T-helper 17 cell (primary cell): ENCODE results near the gene ADARB1. TPM values are rescaled to one million over a fixed set of nuclear protein-coding genes. Genes with fewer than 3 reads are reported as not detected.
A peak's percentile ranks its signal among the peaks of the same experiment; 100 is the strongest.

Experiments
- ATAC-seq: fragments of 150-1000 bp; cut with Tn5 transposase; 2 replicates; pipeline ENCODE4 v1.10.0; 2021; ENCODE audit warnings: mild to moderate bottlenecking, moderate library complexity
- DNase-seq, 3 donors: peaks; one replicate each; pipeline versions ENCODE4 v3.0.0 to v3.0.0-alpha.2; 2020 to 2021
- H3K9me3 ChIP-seq: one replicate; pipeline ENCODE4 v1.7.0; 2013; ENCODE audit warnings: low read length, mild to moderate bottlenecking; ENCODE audit not compliant: control insufficient read depth, poor library complexity, severe bottlenecking
- H3K27ac Mint-ChIP-seq: one replicate; pipeline ENCODE4 v1.8.0; 2022; ENCODE audit warnings: mild to moderate bottlenecking, moderate library complexity, mixed read lengths
- H3K27me3 Mint-ChIP-seq: one replicate; pipeline ENCODE4 v1.8.0; 2022; ENCODE audit warnings: mixed read lengths
- H3K36me3 Mint-ChIP-seq: one replicate; pipeline ENCODE4 v1.8.0; 2022; ENCODE audit warnings: low read depth, mixed read lengths
- H3K4me1 Mint-ChIP-seq: one replicate; pipeline ENCODE4 v1.8.0; 2022; ENCODE audit warnings: mild to moderate bottlenecking, mixed read lengths
- H3K4me3 Mint-ChIP-seq: one replicate; pipeline ENCODE4 v1.8.0; 2022; ENCODE audit warnings: mild to moderate bottlenecking, moderate library complexity, mixed read lengths
- total RNA-seq, 4 donors: library from RNA in 2 of 4; stranded (reverse) in 2 of 4; gene quantifications; one replicate each; pipeline ENCODE4 v1.2.3 and lab custom pipeline; 2022 to 2026

The ADARB1 gene
- total RNA-seq, 2 donors from 2014 or later = 28.4 to 37.0 TPM

GRCh38 chr21:45215213-45215612 lies 140.8 kb downstream of the ADARB1 start:
- DNase-seq (no peak), ATAC-seq (no peak)
- Mint-ChIP-seq H3K4me3 (no peak overlapping the region), H3K27ac (no peak overlapping the region), H3K36me3 (peaks cover 12% of the 10 kb centered on the region), H3K4me1 (peaks cover 8% of the 10 kb centered on the region), H3K27me3 (no peaks in the 10 kb centered on the region)
- H3K9me3 ChIP-seq = no peaks in the 10 kb centered on the region

- ATAC-seq (no peak), DNase-seq (no peak)
- no peak overlapping the region for H3K4me3 Mint-ChIP-seq
- H3K4me1 Mint-ChIP-seq = peaks cover 6% of the 10 kb centered on the region
- H3K27ac Mint-ChIP-seq = no peak overlapping the region
- H3K27me3 Mint-ChIP-seq = no peaks in the 10 kb centered on the region
- peaks cover 12% of the 10 kb centered on the region for H3K36me3 Mint-ChIP-seq
- H3K9me3 ChIP-seq = no peaks in the 10 kb centered on the region
Measured at GRCh38 chr21:45217010-45217409, 142.6 kb downstream of the ADARB1 start.

DNA sequence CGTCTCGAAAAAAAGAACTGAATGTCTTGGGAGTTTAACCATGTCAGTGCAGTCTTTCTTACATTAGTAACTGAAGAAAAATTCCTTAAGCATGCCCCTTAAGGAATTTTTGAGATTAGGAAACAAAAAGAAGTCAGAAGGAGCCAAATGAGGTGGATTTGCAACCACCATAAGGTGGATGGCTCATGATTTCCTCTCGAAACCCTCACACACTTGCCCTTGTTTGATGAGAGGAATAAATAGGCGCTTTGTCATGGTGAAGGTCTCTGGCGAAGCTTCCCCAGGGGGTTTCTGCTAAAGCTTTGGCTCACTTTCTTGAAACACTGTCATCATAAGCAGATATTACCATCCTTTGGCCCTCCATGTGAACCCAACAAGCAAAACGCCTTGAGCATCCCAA lies 145.1 kb downstream of the ADARB1 start:
- Mint-ChIP-seq H3K4me3 (no peak overlapping the region), H3K27me3 (no peaks in the 10 kb centered on the region), H3K36me3 (peaks cover 12% of the 10 kb centered on the region), H3K4me1 (peaks cover 10% of the 10 kb centered on the region), H3K27ac (peak overlapping the region; percentile 27)
- DNase-seq = no peak
- H3K9me3 ChIP-seq = no peaks in the 10 kb centered on the region
- ATAC-seq = no peak

DNA sequence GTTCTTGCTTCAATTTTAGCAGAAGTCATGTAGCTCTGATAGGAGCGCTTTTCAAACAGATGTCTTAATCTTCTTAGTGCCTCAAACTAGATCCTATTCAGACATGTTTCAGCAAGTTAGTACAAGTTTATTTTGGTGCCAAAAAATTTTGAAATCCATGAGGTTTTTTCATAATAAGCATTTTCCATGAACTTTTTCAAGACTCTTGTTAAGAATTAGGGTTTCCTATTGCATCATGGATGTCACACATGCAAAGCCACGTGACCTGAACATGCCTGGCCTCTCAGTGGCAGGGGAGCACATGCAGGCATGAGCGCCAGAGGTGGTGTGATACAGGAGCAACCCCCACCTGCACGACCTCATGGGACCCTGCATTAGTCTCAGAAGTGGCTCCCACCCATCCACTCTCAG lies 145.7 kb downstream of the ADARB1 start:
- no peak overlapping the region for H3K4me3 Mint-ChIP-seq
- ATAC-seq = no peak
- DNase-seq = no peak
- peak overlapping the region; percentile 27 for H3K27ac Mint-ChIP-seq
- H3K27me3 Mint-ChIP-seq = no peaks in the 10 kb centered on the region
- peaks cover 14% of the 10 kb centered on the region for H3K4me1 Mint-ChIP-seq
- H3K36me3 Mint-ChIP-seq = peaks cover 12% of the 10 kb centered on the region
- H3K9me3 ChIP-seq = no peaks in the 10 kb centered on the region

GRCh38 chr21:45220714-45221490 lies 146.5 kb downstream of the ADARB1 start:
- DNase-seq = no peak
- no peak for ATAC-seq
- peaks cover 19% of the 10 kb centered on the region for H3K4me1 Mint-ChIP-seq
- H3K36me3 Mint-ChIP-seq = peaks cover 12% of the 10 kb centered on the region
- H3K4me3 Mint-ChIP-seq = no peak overlapping the region
- H3K27me3 Mint-ChIP-seq = no peaks in the 10 kb centered on the region
- no peak overlapping the region for H3K27ac Mint-ChIP-seq
- no peaks in the 10 kb centered on the region for H3K9me3 ChIP-seq

DNA sequence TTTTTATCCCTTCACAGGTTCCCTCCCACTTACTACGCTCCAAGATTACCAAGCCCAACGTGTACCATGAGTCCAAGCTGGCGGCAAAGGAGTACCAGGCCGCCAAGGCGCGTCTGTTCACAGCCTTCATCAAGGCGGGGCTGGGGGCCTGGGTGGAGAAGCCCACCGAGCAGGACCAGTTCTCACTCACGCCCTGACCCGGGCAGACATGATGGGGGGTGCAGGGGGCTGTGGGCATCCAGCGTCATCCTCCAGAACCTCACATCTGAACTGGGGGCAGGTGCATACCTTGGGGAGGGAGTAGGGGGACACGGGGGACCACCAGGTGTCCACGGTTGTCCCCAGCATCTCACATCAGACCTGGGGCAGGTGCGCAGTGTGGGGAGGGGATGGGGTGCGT lies 147.6 kb downstream of the ADARB1 start:
- no peaks in the 10 kb centered on the region for H3K9me3 ChIP-seq
- H3K27me3 Mint-ChIP-seq = no peaks in the 10 kb centered on the region
- no peak for ATAC-seq
- H3K27ac Mint-ChIP-seq = no peak overlapping the region
- peaks cover 23% of the 10 kb centered on the region for H3K4me1 Mint-ChIP-seq
- no peak overlapping the region for H3K4me3 Mint-ChIP-seq
- peaks cover 9% of the 10 kb centered on the region for H3K36me3 Mint-ChIP-seq
- no peak for DNase-seq

- H3K4me1 Mint-ChIP-seq = peaks cover 32% of the 10 kb centered on the region
Measured at GRCh38 chr21:45223236-45224185, 149.1 kb downstream of the ADARB1 start.

DNA sequence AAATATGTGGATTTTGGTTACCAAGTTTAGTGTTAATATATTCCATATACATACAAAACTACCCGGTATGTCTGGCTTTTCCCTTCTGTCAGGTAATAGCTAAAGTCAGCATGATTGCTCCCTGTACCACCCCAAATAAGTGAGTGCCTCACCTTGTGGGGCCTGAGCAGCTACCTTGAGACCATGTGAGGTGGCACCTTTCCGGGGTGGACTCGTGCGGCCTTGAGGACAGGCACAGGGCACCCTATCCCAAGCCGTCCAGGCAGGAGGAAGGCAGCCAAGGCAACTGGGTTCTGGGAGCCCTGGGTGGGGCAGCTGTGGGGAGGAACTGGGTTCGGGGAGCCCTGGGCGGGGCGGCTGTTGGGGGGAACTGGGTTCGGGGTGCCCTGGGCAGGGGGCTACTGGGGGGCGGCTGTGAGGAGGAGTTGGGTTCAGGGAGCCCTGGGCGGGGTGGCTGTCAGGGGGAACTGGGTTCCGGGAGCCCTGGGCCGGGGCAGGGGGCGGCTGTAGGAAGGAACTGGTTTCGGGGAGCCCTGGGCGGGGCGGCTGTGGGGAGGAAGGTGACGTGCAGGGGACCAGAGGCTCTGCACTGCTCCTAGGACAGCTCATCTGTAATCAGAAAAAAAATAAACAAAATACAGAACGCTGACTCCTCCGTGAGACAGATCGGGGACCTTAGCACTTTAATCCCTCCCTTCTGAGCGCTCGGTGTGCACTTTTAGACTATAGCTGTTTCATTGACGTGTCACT lies 150.0 kb downstream of the ADARB1 start:
- H3K36me3 Mint-ChIP-seq = peaks cover 2% of the 10 kb centered on the region
- no peaks in the 10 kb centered on the region for H3K27me3 Mint-ChIP-seq
- no peaks in the 10 kb centered on the region for H3K9me3 ChIP-seq
- peaks cover 34% of the 10 kb centered on the region for H3K4me1 Mint-ChIP-seq
- peak; percentile 84 for ATAC-seq
- H3K27ac Mint-ChIP-seq = peak overlapping the region; percentile 95
- peak overlapping the region; percentile 86 for H3K4me3 Mint-ChIP-seq
- peak; percentile 62 to 72 (median 69) for DNase-seq

More at GRCh38 chr21:45223236-45224185, 149.1 kb downstream of the ADARB1 start:
- H3K9me3 ChIP-seq = no peaks in the 10 kb centered on the region
- H3K27ac Mint-ChIP-seq = peak overlapping the region; percentile 95
- H3K27me3 Mint-ChIP-seq = no peaks in the 10 kb centered on the region
- peaks cover 2% of the 10 kb centered on the region for H3K36me3 Mint-ChIP-seq
- H3K4me3 Mint-ChIP-seq = peak overlapping the region; percentile 86
- ATAC-seq (no peak), DNase-seq (peak in 1 of 3 donors; percentile 15)

DNA sequence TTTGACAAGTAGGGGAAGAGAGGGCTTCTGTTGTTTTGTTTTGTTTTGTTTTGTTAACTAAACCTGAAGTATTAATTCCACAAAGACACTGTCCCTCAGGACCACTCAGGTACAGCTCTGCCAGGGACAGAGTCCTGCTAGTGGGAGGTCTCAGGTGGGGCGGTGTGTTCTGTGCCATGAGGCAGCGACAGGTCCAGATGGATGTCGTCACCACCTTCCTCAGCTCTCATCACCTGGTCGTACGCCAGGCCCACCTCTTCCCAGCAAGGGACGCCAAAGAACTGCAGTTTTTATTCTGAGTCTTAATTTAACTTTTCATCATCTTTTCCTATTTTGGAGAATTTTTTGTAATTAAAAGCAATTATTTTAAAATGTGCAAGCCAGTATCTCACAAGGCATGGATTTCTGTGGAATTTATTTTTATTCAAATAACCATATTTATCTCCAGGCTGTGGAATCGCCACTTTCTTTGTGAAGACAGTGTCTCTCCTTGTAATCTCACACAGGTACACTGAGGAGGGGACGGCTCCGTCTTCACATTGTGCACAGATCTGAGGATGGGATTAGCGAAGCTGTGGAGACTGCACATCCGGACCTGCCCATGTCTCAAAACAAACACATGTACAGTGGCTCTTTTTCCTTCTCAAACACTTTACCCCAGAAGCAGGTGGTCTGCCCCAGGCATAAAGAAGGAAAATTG lies 150.8 kb downstream of the ADARB1 start:
- Mint-ChIP-seq H3K27ac (peak overlapping the region; percentile 95), H3K36me3 (peaks cover 2% of the 10 kb centered on the region), H3K4me3 (peak overlapping the region; percentile 86)

GRCh38 chr21:45225741-45226327 lies 151.5 kb downstream of the ADARB1 start:
- Mint-ChIP-seq H3K4me3 (peak overlapping the region; percentile 36), H3K27ac (peak overlapping the region; percentile 95), H3K27me3 (no peaks in the 10 kb centered on the region), H3K4me1 (peaks cover 34% of the 10 kb centered on the region), H3K36me3 (peaks cover 2% of the 10 kb centered on the region)
- no peaks in the 10 kb centered on the region for H3K9me3 ChIP-seq
- DNase-seq (no peak), ATAC-seq (no peak)

More for the DNA sequence above, 150.8 kb downstream of the ADARB1 start:
- ATAC-seq = peak; percentile 3
- no peak for DNase-seq
- H3K27me3 Mint-ChIP-seq = no peaks in the 10 kb centered on the region
- no peaks in the 10 kb centered on the region for H3K9me3 ChIP-seq
- H3K4me1 Mint-ChIP-seq = peaks cover 34% of the 10 kb centered on the region

DNA sequence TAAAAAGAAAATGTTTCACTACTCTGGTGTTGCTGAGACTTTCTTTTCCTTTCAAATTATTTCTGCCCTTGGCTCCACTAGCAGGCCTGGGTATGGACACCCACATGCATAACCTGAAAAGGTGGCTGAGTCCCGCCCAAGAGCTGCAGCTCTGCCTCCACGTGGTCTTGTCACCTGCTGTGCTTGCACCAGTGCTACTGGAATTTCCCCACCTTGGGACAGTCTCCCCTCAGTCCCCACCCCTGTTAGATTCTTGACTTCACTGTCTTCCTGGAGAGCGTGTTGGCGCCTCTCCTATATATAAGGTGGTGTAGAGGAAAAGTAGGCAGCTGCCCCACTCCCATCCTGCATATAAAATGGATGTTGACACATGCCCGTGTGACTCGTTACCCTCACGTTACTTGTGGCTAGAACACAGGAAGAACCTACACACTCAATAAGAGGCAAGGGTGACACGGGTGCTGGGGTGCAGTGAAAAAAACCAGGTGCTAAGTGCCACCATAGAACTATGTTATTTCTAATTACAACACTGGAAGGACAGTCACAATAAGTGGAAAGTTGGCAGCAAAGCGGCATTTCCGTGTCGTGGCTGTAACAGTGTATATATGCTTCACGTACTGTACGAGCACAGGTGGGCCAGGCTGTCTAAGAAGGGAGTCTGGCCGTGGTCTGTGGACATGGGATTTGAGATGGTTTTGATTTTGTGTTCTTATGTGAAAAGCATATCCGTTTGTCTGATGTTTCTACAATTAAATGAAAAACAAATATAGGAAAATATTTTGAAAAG lies 152.4 kb downstream of the ADARB1 start:
- Mint-ChIP-seq H3K27ac (peak overlapping the region; percentile 95), H3K36me3 (peaks cover 2% of the 10 kb centered on the region), H3K27me3 (no peaks in the 10 kb centered on the region), H3K4me1 (peaks cover 31% of the 10 kb centered on the region), H3K4me3 (peak overlapping the region; percentile 58)
- DNase-seq (no peak), ATAC-seq (peak; percentile 36)
- H3K9me3 ChIP-seq = no peaks in the 10 kb centered on the region
